Measurements from ENCODE around the gene SLC25A13.

Gene SLC25A13

DNA sequence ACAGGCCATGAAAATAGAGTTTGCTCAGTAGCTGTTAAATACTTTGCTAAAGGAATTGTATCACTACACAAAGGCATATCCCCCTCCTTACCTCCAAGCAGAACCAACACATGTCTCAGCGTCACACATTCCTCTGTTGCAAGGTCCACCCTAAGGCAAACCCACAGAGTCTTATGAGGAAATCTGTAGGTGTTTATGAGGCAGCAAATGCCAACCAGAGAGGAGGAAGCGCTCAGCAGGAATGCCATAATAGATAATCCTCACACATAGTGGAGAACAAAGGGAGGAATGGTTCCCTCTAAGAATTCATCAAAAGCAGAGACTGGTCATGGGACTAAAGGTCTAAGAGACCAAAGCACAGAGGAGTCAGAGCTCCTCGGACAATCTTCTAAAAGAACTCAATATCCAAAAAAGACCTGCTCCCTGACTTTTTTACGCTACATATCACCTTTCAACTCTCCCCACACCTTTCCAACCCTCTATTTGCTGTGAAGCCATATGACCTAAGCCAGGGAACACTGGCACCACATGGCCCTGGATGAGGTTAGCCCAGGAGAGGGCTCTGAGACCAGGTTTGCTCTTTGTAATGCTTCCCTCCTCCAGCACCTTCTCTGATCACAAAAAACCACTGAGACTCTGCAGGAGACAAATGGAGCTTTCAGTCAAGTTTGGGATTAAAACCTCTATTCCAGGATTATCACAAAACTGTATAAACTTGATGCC lies 7.3 kb downstream of the SLC25A13 start:
- no peak overlapping the region for H3K4me3 ChIP-seq (ENCODE audit: low read length)
- TF ChIP-seq ZNF274 (IDR thresholded peaks at IDR 0.05; ENCODE audit: low read depth, low read length), result no peak

DNA sequence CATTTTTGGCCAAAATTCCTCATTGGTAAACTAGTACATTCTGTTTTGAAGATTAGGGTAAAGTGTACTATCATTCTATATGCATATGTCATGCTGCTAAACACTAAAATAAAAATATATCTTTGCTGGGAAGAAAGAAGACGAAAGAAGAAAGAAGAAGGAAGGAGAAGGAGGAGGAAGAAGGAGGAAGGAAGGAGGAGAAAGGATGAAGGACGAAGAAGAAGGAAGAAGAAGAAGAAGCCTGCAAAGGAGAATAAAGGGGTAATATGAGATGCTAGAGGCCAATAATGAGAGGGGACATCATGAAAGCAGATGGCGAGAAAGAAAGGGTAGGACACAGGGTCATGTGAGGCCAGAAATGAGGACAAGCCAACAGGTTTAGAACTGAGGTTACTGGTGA lies 8.0 kb downstream of the SLC25A13 start:
- TF ChIP-seq ZNF274 (IDR thresholded peaks at IDR 0.05; ENCODE audit: low read depth, low read length), result no peak
- H3K4me3 ChIP-seq (ENCODE audit: low read length), result no peak overlapping the region

DNA sequence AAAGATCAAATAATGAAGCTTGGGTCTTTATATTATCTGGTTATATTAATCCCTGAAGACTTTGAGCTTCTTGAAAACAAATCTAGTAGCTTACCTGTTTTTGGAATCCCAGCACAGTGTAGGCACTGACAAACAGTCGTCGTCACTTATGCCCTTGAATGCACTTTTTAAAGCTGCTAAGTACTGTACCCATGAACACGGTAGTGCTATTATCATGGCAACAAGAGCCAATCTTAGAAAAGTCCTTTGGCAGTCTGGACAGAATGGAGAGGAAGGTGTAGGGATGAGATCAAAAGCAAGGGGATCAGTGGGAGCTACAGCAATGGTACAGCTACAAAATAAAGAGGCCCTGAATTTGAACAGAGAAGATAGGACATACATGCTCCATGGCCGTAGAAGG lies 9.4 kb downstream of the SLC25A13 start:
- no peak for TF ChIP-seq ZNF274 (IDR thresholded peaks at IDR 0.05; ENCODE audit: low read depth, low read length)

DNA sequence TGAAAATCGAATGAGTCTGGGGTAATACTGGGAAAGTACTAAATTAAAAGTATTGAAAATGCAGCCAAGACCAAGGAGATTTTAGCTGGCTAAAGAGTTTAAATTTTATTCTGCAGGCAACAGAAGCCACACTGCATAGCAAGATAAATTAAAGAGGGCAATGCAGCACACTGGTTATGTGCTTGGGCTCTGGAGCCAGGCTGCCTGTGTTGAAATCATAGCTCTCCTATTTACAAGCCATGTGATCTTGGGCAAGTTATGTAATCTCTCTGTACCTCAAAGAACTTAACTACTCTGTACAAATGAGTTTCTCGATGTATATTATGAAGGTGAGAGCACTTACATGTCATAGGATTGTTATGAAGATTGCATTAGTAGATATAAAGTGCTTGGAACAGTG lies 9.9 kb downstream of the SLC25A13 start:
- no peak overlapping the region for H3K4me3 ChIP-seq (ENCODE audit: low read length)
- TF ChIP-seq ZNF274 (IDR thresholded peaks at IDR 0.05; ENCODE audit: low read depth, low read length), result no peak

More for the DNA sequence above, 9.4 kb downstream of the SLC25A13 start:
- no peak overlapping the region for H3K4me3 ChIP-seq (ENCODE audit: low read length)

DNA sequence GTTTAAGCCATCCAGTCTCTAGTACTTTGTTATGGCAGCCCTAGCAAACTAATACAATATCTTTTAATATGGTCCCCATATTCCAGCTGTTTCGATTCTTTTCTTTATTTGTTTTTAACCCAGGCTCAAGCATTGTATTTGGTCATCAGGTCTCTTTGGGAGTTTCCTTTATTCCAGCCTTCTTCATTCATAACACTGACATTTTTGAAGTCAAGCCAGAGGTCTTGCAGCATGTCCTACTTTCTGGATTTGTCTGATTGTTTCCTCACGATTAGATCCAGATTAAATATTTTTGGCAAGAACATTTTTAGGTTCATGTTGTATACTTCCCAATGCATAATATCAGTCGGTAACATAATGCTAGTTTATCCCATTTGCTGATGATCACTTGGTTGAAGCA lies 11.8 kb downstream of the SLC25A13 start:
- no peak overlapping the region for H3K4me3 ChIP-seq (ENCODE audit: low read length)
- TF ChIP-seq ZNF274 (IDR thresholded peaks at IDR 0.05; ENCODE audit: low read depth, low read length), result no peak

DNA sequence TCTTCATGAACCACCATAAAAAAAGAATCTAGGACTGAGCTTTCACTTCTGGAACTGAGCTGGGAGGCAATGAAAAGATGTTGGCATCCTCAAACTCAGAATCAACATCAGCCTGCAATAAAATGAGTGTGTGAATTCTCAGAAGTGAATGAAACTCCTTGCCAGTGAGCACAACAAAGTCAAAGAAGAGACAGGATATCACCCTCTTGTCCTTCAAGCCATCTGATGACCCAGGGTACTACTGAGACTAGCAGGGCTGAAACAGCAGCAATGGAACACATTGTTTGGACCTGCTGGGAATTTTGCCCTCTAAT lies 13.0 kb downstream of the SLC25A13 start:
- no peak for TF ChIP-seq ZNF274 (IDR thresholded peaks at IDR 0.05; ENCODE audit: low read depth, low read length)
- no peak overlapping the region for H3K4me3 ChIP-seq (ENCODE audit: low read length)

DNA sequence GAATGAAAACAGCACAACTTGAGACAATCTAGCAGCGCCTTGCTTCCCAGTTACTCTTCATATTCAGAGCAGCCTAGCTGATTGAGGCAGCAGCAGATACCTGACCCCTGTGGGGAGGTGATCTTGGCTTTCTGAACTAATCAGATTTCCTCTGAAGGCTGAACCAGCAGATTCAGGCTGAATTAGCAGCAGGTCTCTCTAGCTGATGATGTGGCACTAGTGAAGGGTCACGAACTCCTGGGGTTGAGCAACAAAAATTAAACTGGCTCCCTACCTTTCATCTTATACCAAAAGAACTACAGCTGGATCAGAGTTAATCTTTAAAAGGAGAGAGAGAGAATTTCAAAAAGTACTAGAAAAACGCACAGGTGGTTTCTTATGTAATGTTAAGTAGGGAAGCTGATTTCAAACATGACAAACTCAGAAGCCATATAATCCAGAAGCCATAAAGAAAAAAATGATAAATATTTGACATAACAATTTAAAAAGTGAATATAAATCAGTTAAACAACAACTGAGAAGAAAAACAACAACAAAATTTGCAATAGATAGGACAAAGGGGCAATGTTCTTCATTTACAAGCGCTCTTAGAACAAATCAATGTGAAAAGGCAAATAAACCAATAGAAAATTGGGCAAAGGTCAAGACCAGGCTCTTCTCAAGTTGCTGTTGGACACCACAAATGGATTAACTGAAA lies 13.5 kb downstream of the SLC25A13 start:
- TF ChIP-seq ZNF274 (IDR thresholded peaks at IDR 0.05; ENCODE audit: low read depth, low read length), result no peak
- H3K4me3 ChIP-seq (ENCODE audit: low read length), result no peak overlapping the region

DNA sequence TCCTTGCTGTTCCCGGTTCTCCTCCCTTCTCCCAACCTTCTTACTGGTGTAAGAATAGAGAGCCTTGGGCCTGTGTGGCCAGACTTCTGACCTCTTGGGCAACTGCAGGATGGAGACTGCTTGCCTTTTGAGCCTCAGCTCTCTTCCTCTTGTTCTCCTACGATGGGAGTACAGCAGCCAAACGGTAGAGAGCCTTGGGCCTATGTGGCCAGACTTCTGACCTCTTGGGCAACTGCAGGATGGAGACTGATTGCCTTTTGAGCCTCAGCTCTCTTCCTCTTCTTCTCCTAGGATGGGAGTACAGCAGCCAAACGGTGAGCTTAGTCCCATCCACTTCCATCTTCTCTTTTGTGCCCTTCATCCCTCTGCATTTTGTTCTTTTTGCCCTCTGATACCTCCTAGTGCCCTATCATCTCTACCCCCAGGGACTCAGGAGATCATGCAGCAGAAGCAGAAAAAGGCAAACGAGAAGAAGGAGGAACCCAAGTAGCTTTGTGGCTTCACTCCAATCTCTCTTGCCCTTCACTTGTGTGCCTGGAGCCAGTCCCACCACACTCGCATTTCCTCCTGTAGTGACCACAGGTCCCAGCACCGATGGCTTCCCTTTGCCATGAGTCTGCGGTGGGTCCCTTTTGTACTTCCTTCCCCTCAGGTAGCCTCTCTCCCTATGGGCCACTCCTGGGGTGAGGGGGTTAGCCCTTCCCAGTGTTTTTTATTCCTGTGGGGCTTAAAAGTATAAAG lies 15.3 kb downstream of the SLC25A13 start:
- no peak for TF ChIP-seq ZNF274 (IDR thresholded peaks at IDR 0.05; ENCODE audit: low read depth, low read length)

DNA sequence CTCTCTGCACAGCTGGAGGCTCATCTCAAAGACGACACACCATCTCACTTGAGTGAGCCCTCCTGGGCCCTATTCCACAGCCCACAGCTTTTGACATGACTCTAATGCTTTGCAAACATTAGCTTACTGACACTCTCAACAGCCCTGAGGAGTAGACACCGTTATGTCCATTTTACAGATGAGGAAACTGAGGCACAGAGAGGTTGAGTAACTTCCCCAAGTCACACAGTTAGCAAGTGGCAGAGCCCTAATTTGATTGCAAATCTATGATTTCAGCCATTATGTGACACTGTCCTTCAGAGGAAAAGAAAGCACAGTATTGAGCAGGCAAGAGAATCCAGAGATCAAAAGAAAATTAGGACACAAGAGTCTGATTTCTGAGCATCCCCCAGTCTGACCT lies 16.0 kb downstream of the SLC25A13 start:
- H3K4me3 ChIP-seq (ENCODE audit: low read length), result no peak overlapping the region
- TF ChIP-seq ZNF274 (IDR thresholded peaks at IDR 0.05; ENCODE audit: low read depth, low read length), result no peak

More for the DNA sequence above, 15.3 kb downstream of the SLC25A13 start:
- H3K4me3 ChIP-seq (ENCODE audit: low read length), result no peak overlapping the region

DNA sequence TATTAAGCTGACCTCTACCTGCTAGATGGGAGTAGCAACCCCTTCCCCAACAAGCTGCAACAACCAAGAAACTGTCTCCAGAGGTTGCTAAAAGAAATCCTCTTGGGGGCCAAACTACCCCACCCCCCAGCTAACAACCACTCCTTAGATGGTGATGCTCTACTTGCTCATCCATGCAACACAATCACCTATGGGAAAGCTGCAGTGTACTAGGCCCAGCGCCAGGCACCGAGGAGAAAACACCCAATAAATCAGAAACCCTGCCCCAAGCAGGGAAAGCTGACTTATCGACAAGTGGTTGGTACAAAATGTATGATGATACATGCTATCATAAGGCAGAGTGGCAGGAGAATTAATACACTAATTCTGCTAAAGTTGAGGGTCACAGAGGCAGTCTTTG lies 17.3 kb downstream of the SLC25A13 start:
- no peak for TF ChIP-seq ZNF274 (IDR thresholded peaks at IDR 0.05; ENCODE audit: low read depth, low read length)
- H3K4me3 ChIP-seq (ENCODE audit: low read length), result no peak overlapping the region

DNA sequence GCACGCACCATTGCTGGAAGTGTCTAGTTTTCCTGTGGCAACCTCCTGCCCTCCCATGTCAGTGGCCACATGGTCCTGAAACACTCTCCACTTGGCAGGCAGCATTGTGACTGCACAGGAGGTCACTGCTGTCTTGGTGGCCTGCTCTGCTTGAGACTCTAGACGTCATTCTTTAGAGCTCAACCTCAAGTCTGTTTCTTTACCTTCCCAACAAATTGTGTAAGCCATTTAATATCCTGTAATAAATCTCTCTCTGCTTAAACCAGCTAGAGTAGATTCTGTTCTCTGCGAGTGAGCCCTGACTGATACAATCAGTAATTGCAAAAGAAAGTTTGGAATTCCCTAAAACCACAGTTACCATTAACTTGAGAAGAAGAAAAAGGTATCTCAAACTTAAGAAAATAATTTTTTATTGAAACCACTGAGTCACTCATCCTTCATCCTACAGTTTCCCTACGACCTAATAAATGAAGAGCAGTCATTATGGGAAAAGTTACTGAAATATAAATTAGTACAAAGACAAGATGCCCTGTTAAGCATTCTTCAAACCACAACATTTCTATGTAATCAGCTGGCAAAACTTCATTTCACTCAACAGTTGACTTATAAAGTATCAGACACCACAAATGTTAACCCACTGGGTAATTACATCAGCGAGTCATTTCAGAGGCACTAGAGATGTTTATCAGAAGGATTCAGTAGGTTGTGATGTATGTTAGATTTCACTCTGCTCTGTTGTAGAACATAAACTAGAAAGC lies 18.0 kb downstream of the SLC25A13 start:
- H3K4me3 ChIP-seq (ENCODE audit: low read length), result no peak overlapping the region
- TF ChIP-seq ZNF274 (IDR thresholded peaks at IDR 0.05; ENCODE audit: low read depth, low read length), result no peak

DNA sequence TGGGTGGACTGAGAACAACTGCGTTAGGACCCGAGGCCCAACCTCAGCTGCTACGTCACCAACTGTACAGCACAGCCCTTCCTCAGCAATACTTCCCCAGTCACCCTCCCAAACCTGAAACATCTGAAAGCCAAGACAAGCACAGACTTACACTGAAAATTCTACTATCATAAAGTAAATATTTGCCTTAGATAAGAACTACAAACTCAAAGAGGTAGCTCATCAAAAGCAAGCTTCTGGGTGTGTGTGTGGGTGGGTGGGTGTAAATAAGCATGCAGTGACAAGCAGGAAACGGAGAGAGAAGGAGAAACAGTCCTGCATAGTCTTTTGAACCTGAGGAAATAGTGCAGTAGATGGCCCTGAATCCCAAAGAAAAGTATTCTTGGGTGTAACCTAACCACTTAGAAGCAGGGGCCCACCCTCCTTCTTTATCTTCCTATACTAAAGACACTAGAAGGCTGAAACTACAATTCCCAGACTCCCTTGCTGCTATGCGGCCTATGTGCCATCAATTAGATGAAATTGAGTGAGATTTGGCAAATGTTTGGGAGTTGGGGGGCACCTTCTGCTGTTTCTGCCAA lies 18.7 kb downstream of the SLC25A13 start:
- no peak overlapping the region for H3K4me3 ChIP-seq (ENCODE audit: low read length)
- TF ChIP-seq ZNF274 (IDR thresholded peaks at IDR 0.05; ENCODE audit: low read depth, low read length), result no peak

DNA sequence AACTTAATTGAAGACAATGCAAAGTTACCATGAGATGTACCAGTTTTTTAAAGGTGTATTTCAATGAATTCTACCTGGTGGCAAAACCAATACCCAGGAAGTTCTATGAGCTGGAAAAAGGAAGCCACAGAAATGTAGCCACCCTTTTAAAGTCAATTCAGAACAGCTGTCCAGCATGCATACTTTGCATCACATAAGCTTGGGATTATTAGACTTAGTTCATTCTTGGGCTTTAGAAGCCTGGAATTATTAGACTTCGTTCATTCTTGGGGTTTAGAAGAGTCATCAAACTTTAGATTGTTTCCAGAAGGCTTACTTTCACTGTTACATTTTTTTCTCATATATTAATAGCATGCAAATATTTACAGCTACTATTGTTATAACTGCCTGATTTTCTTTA lies 20.9 kb downstream of the SLC25A13 start:
- H3K4me3 ChIP-seq (ENCODE audit: low read length), result no peak overlapping the region
- TF ChIP-seq ZNF274 (IDR thresholded peaks at IDR 0.05; ENCODE audit: low read depth, low read length), result no peak

DNA sequence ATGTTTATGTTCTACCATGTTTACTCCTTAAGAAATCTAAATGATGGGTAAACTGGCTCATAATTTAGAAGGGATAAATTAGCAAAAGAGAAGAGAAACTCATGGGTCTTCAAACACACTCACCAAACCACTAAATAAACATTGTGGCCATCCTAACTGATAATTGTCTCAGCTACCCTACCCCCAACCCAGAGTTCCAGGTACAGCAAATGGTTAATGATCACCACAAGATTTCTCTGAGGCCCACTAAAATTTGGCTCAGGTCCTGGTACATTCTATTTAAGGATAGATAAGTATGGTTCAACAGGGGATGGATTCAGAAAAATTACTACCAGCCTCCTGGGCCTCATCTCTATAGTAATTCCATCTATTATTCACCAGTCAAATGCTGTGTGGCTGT lies 21.4 kb downstream of the SLC25A13 start:
- no peak for TF ChIP-seq ZNF274 (IDR thresholded peaks at IDR 0.05; ENCODE audit: low read depth, low read length)
- no peak overlapping the region for H3K4me3 ChIP-seq (ENCODE audit: low read length)

Data from GM08714 (cell line).